H1 (cell line): ENCODE results near the gene INVS. TPM values are rescaled to one million over a fixed set of nuclear protein-coding genes. Genes with fewer than 3 reads are reported as not detected.

ENCODE experiments used
- CTCF ChIA-PET: fragments of 300-600 bp; sonication (Branson Sonifier 250); formaldehyde crosslinking; loops from one replicate; lab custom pipeline; 2021; ENCODE audit not compliant: partially characterized antibody; lab: Charles Lee
- POLR2A ChIA-PET: fragments of 300-600 bp; sonication (Branson Sonifier 250); formaldehyde crosslinking; loops from one replicate; lab custom pipeline; 2021; ENCODE audit warnings: inconsistent platforms; ENCODE audit not compliant: partially characterized antibody; lab: Charles Lee
- DNase-seq, 2 experiments: peaks; one replicate each; pipeline versions ENCODE4 v3.0.0 to v3.0.0-alpha.2; 2010 to 2022; ENCODE audit warnings: low spot score in 2 of 2, low read depth in 1 of 2, mixed read lengths in 1 of 2
- FAIRE-seq: peaks from 2 replicates; lab custom pipeline; 2011; peaks lifted over from hg19 to GRCh38; lab: Jason Lieb, UNC
- H2AFZ ChIP-seq: 2 replicates; pipeline ENCODE4 v1.8.1; 2012; ENCODE audit warnings: low read length, inconsistent platforms
- H2AK5ac ChIP-seq: 2 replicates; pipeline ENCODE4 v1.6.1; 2013; ENCODE audit warnings: low read depth, low read length
- H2BK120ac ChIP-seq: replicated peaks from 2 replicates; pipeline ENCODE3; 2013; ENCODE audit warnings: low read depth, low read length, inconsistent platforms
- H2BK12ac ChIP-seq: 2 replicates; pipeline ENCODE4 v1.6.1; 2013; ENCODE audit warnings: low read depth, low read length
- H2BK15ac ChIP-seq: 2 replicates; pipeline ENCODE4 v1.6.1; 2013; ENCODE audit warnings: low read length
- H2BK20ac ChIP-seq: 2 replicates; pipeline ENCODE4 v1.6.1; 2013; ENCODE audit warnings: low read length
- H2BK5ac ChIP-seq: 2 replicates; pipeline ENCODE4 v1.6.1; 2013; ENCODE audit warnings: low read depth, low read length
- H3K14ac ChIP-seq: 2 replicates; pipeline ENCODE4 v1.6.1; 2013; ENCODE audit warnings: inconsistent platforms; ENCODE audit not compliant: insufficient read length
- H3K18ac ChIP-seq: 2 replicates; pipeline ENCODE4 v1.6.1; 2013; ENCODE audit warnings: low read length; ENCODE audit errors: extremely low read depth
- H3K23ac ChIP-seq: 2 replicates; pipeline ENCODE4 v1.6.1; 2013; ENCODE audit warnings: inconsistent platforms; ENCODE audit not compliant: insufficient read length
- H3K23me2 ChIP-seq: 2 replicates; pipeline ENCODE4 v1.6.1; 2013; ENCODE audit warnings: low read depth, low read length
- H3K27ac ChIP-seq: 2 replicates; pipeline ENCODE4 v1.6.1; 2011; ENCODE audit warnings: low read depth, low read length, inconsistent platforms
- H3K27me3 ChIP-seq, 4 experiments: replicated peaks in 1 of 4; 1 replicate in 1 of 4; 2 replicates in 3 of 4; pipeline versions ENCODE4 v1.6.1 to v1.8.1; 2011 to 2013; ENCODE audit warnings: low read length in 3 of 4, mild to moderate bottlenecking in 3 of 4, inconsistent platforms in 2 of 4, mixed read lengths in 2 of 4, moderate library complexity in 1 of 4; ENCODE audit not compliant: control insufficient read depth in 3 of 4, insufficient read depth in 3 of 4; ENCODE audit errors: extremely low read depth in 1 of 4
- H3K36me3 ChIP-seq, 4 experiments: 2 replicates each; pipeline versions ENCODE4 v1.6.1 to v1.8.1; 2011 to 2013; ENCODE audit warnings: mild to moderate bottlenecking in 4 of 4, low read length in 3 of 4, moderate library complexity in 2 of 4, control low read depth in 1 of 4, inconsistent platforms in 1 of 4; ENCODE audit not compliant: insufficient read depth in 4 of 4, control insufficient read depth in 2 of 4
- H3K4ac ChIP-seq: replicated peaks from 2 replicates; pipeline ENCODE3; 2013; ENCODE audit warnings: low read length, low read depth, mixed read lengths, inconsistent platforms; ENCODE audit not compliant: insufficient read length
- H3K4me1 ChIP-seq, 4 experiments: replicated peaks in 1 of 4; 1 replicate in 1 of 4; 2 replicates in 3 of 4; pipeline versions ENCODE4 v1.6.1 to v1.8.1; 2011 to 2013; ENCODE audit warnings: low read length in 3 of 4, inconsistent platforms in 2 of 4, mixed read lengths in 1 of 4; ENCODE audit not compliant: insufficient read depth in 4 of 4, control insufficient read depth in 3 of 4
- H3K4me2 ChIP-seq, 2 experiments: 2 replicates each; pipeline versions ENCODE4 v1.6.1 to v1.8.1; 2011 to 2013; ENCODE audit warnings: low read depth in 2 of 2, low read length in 2 of 2, control low read depth in 1 of 2, inconsistent platforms in 1 of 2, mild to moderate bottlenecking in 1 of 2; ENCODE audit not compliant: insufficient read depth in 1 of 2
- H3K4me3 ChIP-seq, 4 experiments: fragments of 200-600, 300-600 bp in 1 of 4; sonication (generic), shearing (Covaris generic), sonication (Bioruptor Twin) in 1 of 4; 2 replicates each; pipeline versions ENCODE4 v1.5.1 to v1.8.1; 2011 to 2016; ENCODE audit warnings: low read length in 4 of 4, low read depth in 3 of 4, control low read depth in 2 of 4, inconsistent platforms in 2 of 4, mild to moderate bottlenecking in 2 of 4, mixed read lengths in 1 of 4, moderate library complexity in 1 of 4; ENCODE audit not compliant: insufficient read depth in 2 of 4; ENCODE audit errors: extremely low read depth in 1 of 4
- H3K56ac ChIP-seq: replicated peaks from 2 replicates; pipeline ENCODE3; 2013; ENCODE audit warnings: low read depth, mild to moderate bottlenecking, mixed read lengths, low read length, inconsistent platforms; ENCODE audit not compliant: insufficient read length
- H3K79me1 ChIP-seq: 2 replicates; pipeline ENCODE4 v1.6.1; 2013; ENCODE audit warnings: low read depth, low read length, control low read depth
- H3K79me2 ChIP-seq, 2 experiments: 2 replicates each; pipeline versions ENCODE4 v1.6.1 to v1.8.1; 2012 to 2013; ENCODE audit warnings: low read length in 2 of 2, mild to moderate bottlenecking in 2 of 2, inconsistent platforms in 1 of 2; ENCODE audit not compliant: insufficient read depth in 2 of 2, control insufficient read depth in 1 of 2
- H3K9ac ChIP-seq, 4 experiments: replicated peaks in 1 of 4; 1 replicate in 1 of 4; 2 replicates in 3 of 4; pipeline versions ENCODE4 v1.6.1 to v1.8.1; 2011 to 2013; ENCODE audit warnings: low read depth in 3 of 4, low read length in 3 of 4, control low read depth in 2 of 4, mild to moderate bottlenecking in 2 of 4, moderate library complexity in 2 of 4, inconsistent platforms in 1 of 4; ENCODE audit errors: extremely low read depth in 1 of 4
- H3K9me3 ChIP-seq, 2 experiments: 2 replicates each; pipeline versions ENCODE4 v1.6.1 to v1.8.1; 2012 to 2013; ENCODE audit warnings: mild to moderate bottlenecking in 2 of 2, moderate library complexity in 2 of 2, control low read depth in 1 of 2, inconsistent platforms in 1 of 2, low read depth in 1 of 2, low read length in 1 of 2, mixed read lengths in 1 of 2; ENCODE audit not compliant: insufficient read depth in 2 of 2
- H4K20me1 ChIP-seq, 2 experiments: replicated peaks in 1 of 2; 2 replicates each; pipeline versions ENCODE3 to v1.8.1; 2011 to 2013; ENCODE audit warnings: inconsistent platforms in 2 of 2, low read length in 2 of 2, mild to moderate bottlenecking in 1 of 2; ENCODE audit not compliant: insufficient read depth in 2 of 2, control insufficient read depth in 1 of 2
- H4K5ac ChIP-seq: 2 replicates; pipeline ENCODE4 v1.6.1; 2013; ENCODE audit warnings: low read length, low read depth, mixed read lengths, inconsistent platforms; ENCODE audit not compliant: insufficient read length
- H4K8ac ChIP-seq: 2 replicates; pipeline ENCODE4 v1.8.0; 2013; ENCODE audit warnings: mild to moderate bottlenecking, moderate library complexity, low read length, inconsistent platforms; ENCODE audit not compliant: insufficient read depth; ENCODE audit errors: extremely low read depth
- H4K91ac ChIP-seq: replicated peaks from 2 replicates; pipeline ENCODE3; 2013; ENCODE audit warnings: low read length, mixed read lengths, inconsistent platforms; ENCODE audit not compliant: insufficient read length
- JUN ChIP-seq: IDR thresholded peaks from 2 replicates; pipeline ENCODE4 v1.6.1; 2011; ENCODE audit warnings: low read depth, mild to moderate bottlenecking, improper control_type of control experiment, low read length
- POLR2AphosphoS5 ChIP-seq: IDR thresholded peaks from 2 replicates; pipeline ENCODE4 v1.6.1; 2011; ENCODE audit warnings: low read depth, low read length
- RFX5 ChIP-seq: IDR thresholded peaks from 2 replicates; pipeline ENCODE4 v1.6.1; 2011; ENCODE audit warnings: low read depth, low read length, improper control_type of control experiment, borderline replicate concordance
- SP4 ChIP-seq: IDR thresholded peaks from 2 replicates; pipeline ENCODE4 v1.6.1; 2012; ENCODE audit warnings: low read length, inconsistent platforms
- WGBS, 2 experiments: shearing (Covaris generic) in 1 of 2; methylation state at CpG; one replicate each; pipeline versions ENCODE4 v1.1.6 to v1.1.7; 2013 to 2015; ENCODE audit warnings: low lambda C conversion rate in 2 of 2, mixed read lengths in 2 of 2, inconsistent platforms in 1 of 2, low coverage in 1 of 2, missing lambda C conversion rate in 1 of 2; ENCODE audit not compliant: insufficient replicate concordance in 2 of 2, insufficient coverage in 1 of 2, insufficient read length in 1 of 2; ENCODE audit errors: extremely low coverage in 1 of 2, missing lambda C conversion rate in 1 of 2; 5-methylcytosine and 5-hydroxymethylcytosine counted together
- polyA plus RNA-seq, 7 experiments: library from polyadenylated mRNA; depleted of rRNA in 3 of 7; stranded (reverse) in 5 of 7; unstranded in 2 of 7; fragments of >200 nt in 5 of 7; fragments of 200-250 nt in 2 of 7; gene quantifications; 1 replicate in 5 of 7; 2 replicates in 1 of 7; 4 replicates in 1 of 7; pipeline versions ENCODE4 v1.2.1 to v1.2.3, GENCODE V29; 2011 to 2013; ENCODE audit warnings: missing spikeins in 2 of 7, mixed read lengths in 2 of 7
- total RNA-seq: library from RNA; stranded (reverse); fragmentation: NEBNext Ultra II Directional; extraction: Animal tissue kit (Norgen Biotek cat#: 25700); gene quantifications from 2 replicates; pipeline ENCODE4 v1.2.1, GENCODE V29; 2021

The INVS gene
- total and polyA plus RNA-seq, 2 of the 8 experiments (the other 6 are each of a cell fraction or from before 2014, with no cell fraction given): 4.1 to 6.9 TPM

- Histone ChIP-seq H2BK120ac (no peak overlapping the region), H3K4ac (no peak overlapping the region), H3K4me2 (peak overlapping the region; percentile 82 to 83; a peak in 3 of 4 replicates), H4K8ac (no peak overlapping the region), H3K56ac (no peak overlapping the region), H3K79me2 (peaks cover 0 to 29% of the 10 kb centered on the region in 2 experiments; a peak in 2 of 4 replicates), H3K4me1 (peaks cover 2 to 5% (median 3%) of the 10 kb centered on the region in 4 experiments; a peak in 4 of 7 replicates)
- no peak for FAIRE-seq
- no peak for TF ChIP-seq SP4
- no peak for TF ChIP-seq JUN
- TF ChIP-seq POLR2AphosphoS5: no peak
- no peak for TF ChIP-seq RFX5
- TF ChIP-seq, all 59 proteins: peak for 0
- Histone ChIP-seq H3K36me3 (peaks cover 0 to 4% (median 2%) of the 10 kb centered on the region in 4 experiments; a peak in 3 of 8 replicates), H4K5ac (no peak overlapping the region), H2BK5ac (no peak overlapping the region), H4K91ac (no peak overlapping the region), H3K27ac (no peak overlapping the region), H3K9ac (no peak overlapping the region), H2BK15ac (no peak overlapping the region), H3K4me3 (peak overlapping the region in 3 of 4 experiments; percentile 85 to 98 (median 97); a peak in 4 of 8 replicates), H3K27me3 (no peaks in the 10 kb centered on the region), H3K23ac (no peak overlapping the region), H2AK5ac (no peak overlapping the region), H3K14ac (no peak overlapping the region), H4K20me1 (peaks cover 0 to 8% of the 10 kb centered on the region in 2 experiments), H2AFZ (no peak overlapping the region), H3K18ac (no peak overlapping the region), H2BK12ac (no peak overlapping the region), H3K9me3 (no peaks in the 10 kb centered on the region), H2BK20ac (no peak overlapping the region), H3K23me2 (peaks cover 9% of the 10 kb centered on the region), H3K79me1 (no peaks in the 10 kb centered on the region)
- CTCF ChIA-PET: interaction anchor here (0.9 kb wide), 1 partner anchor 12 kb away, joined by 3 read pairs; no protein-coding TSS in a partner anchor
- WGBS, 2 experiments: 91% methylated on average over 2 of the region's 2 CpGs; no CpG with 5 or more reads in 1 of the 2 experiments
- POLR2A ChIA-PET: interaction anchor here (2.7 kb wide), 1 partner anchor 12 kb away, joined by 10 read pairs; no protein-coding TSS in a partner anchor
- no peak for DNase-seq
Observed at GRCh38 chr9:100100146-100100667, 1.2 kb downstream of the INVS start.
